ENCODE data around the gene EHBP1.

The EHBP1 gene

DNA sequence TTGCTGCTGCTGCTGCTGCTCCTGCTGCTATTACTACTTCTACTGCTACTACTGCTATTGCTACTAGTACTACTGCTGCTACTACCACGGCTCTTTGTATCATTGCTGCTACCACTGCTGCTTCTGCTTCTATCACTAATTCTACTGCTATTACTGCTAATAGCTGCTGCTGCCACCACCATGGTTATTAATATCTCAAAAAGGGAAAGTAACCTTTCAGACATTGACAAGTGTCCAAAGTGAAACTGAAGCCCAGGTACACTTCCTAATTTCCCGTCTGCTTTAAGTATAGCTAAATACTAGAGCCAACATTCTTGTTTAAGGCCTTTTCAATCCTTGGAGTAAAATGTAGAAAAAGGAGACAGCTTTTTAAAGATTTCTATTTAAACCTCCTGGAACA is 45.4 kb upstream of the EHBP1 start:
- H3K27ac ChIP-seq (ENCODE audit: low read depth, low read length): no peak overlapping the region
- no peaks in the 10 kb centered on the region for H3K79me2 ChIP-seq (ENCODE audit: control insufficient read depth, low read length)
- no peaks in the 10 kb centered on the region for H3K27me3 ChIP-seq (ENCODE audit: control insufficient read depth, low read length)
- H3K4me1 ChIP-seq (ENCODE audit: control insufficient read depth, low read length): peaks cover 5% of the 10 kb centered on the region; the same call in 1 of the 2 replicates
- no peaks in the 10 kb centered on the region for H3K36me3 ChIP-seq (ENCODE audit: control insufficient read depth, low read length)
- H4K20me1 ChIP-seq (ENCODE audit: control insufficient read depth, insufficient read depth, low read depth, low read length): no peaks in the 10 kb centered on the region
- H3K9me3 ChIP-seq (ENCODE audit: control insufficient read depth, insufficient read depth, low read length): no peaks in the 10 kb centered on the region
- no peaks in the 10 kb centered on the region for H3K9me2 ChIP-seq (replicated peaks; ENCODE audit: control insufficient read depth, low read length)
- no peak for TF ChIP-seq EZH2phosphoT487 (IDR thresholded peaks at IDR 0.05; ENCODE audit: borderline replicate concordance, low read length)
- TF ChIP-seq, protein P1, sequence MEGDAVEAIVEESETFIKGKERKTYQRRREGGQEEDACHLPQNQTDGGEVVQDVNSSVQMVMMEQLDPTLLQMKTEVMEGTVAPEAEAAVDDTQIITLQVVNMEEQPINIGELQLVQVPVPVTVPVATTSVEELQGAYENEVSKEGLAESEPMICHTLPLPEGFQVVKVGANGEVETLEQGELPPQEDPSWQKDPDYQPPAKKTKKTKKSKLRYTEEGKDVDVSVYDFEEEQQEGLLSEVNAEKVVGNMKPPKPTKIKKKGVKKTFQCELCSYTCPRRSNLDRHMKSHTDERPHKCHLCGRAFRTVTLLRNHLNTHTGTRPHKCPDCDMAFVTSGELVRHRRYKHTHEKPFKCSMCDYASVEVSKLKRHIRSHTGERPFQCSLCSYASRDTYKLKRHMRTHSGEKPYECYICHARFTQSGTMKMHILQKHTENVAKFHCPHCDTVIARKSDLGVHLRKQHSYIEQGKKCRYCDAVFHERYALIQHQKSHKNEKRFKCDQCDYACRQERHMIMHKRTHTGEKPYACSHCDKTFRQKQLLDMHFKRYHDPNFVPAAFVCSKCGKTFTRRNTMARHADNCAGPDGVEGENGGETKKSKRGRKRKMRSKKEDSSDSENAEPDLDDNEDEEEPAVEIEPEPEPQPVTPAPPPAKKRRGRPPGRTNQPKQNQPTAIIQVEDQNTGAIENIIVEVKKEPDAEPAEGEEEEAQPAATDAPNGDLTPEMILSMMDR (IDR thresholded peaks at IDR 0.05; ENCODE audit: low read depth, low read length, poor library complexity, severe bottlenecking): no peak
- no peaks in the 10 kb centered on the region for H3F3A ChIP-seq (ENCODE audit: control insufficient read depth, insufficient read depth)
- no peak overlapping the region for H3K4me3 ChIP-seq (ENCODE audit: low read length)
- H3K4me2 ChIP-seq (ENCODE audit: low read length): no peak overlapping the region

DNA sequence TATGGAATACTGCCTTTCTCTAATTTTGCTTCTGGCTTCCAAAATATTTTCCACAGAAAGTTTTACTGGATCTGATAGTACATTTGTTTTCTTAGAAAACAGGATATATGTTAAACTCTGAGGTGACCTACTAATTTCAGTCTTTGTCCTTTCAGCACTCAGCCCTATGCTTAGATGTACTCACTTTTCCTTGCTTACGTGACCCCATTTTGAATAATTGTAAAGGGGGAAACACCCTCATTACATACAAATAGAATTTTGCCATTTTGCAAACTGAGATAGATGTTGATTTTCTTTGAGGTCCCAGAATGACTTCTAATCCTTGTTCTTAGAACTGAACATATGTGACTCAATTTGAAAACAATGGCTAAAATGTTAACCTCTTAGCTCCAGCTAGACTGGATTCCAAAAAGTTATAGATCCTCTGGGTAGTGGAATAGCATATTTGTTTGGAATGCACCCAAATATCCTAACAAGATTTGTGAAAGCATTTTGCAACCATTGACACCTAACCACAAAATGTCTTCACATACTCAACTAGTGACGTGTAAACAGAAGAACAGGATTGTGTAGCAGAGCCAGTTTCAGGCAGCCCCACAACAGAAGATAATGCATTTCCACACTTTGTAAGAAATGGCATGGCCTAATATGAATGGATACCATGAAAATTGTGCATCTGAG is 44.8 kb upstream of the EHBP1 start:
- Histone ChIP-seq H3K9me2 (replicated peaks; ENCODE audit: control insufficient read depth, low read length) (no peaks in the 10 kb centered on the region), H3F3A (ENCODE audit: control insufficient read depth, insufficient read depth) (no peaks in the 10 kb centered on the region), H3K79me2 (ENCODE audit: control insufficient read depth, low read length) (no peaks in the 10 kb centered on the region), H3K36me3 (ENCODE audit: control insufficient read depth, low read length) (no peaks in the 10 kb centered on the region), H3K4me3 (ENCODE audit: low read length) (no peak overlapping the region), H3K27me3 (ENCODE audit: control insufficient read depth, low read length) (no peaks in the 10 kb centered on the region), H3K9me3 (ENCODE audit: control insufficient read depth, insufficient read depth, low read length) (no peaks in the 10 kb centered on the region), H4K20me1 (ENCODE audit: control insufficient read depth, insufficient read depth, low read depth, low read length) (no peaks in the 10 kb centered on the region), H3K4me1 (ENCODE audit: control insufficient read depth, low read length) (peaks cover 5% of the 10 kb centered on the region; the same call in 1 of the 2 replicates), H3K4me2 (ENCODE audit: low read length) (no peak overlapping the region), H3K27ac (ENCODE audit: low read depth, low read length) (no peak overlapping the region)
- TF ChIP-seq, protein P1 (IDR thresholded peaks at IDR 0.05; ENCODE audit: low read depth, low read length, poor library complexity, severe bottlenecking): no peak
- no peak for TF ChIP-seq EZH2phosphoT487 (IDR thresholded peaks at IDR 0.05; ENCODE audit: borderline replicate concordance, low read length)

DNA sequence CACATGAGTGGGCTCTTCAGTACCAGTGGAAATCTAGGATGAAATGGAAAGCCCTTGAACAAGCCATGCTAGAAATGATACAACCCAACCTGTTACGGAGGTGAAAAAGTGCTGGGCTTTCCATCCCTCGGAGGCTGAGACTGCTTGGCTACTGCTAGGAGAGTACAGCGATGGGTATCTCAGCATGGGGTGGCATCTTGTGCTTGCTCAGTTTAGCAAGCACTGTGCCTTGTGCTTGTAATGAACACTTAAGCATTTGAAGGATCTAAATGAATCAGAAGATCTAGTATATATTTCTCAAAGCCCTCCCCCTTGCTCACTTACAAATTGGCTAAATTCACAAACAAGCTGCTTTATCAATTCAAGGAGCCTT is 44.3 kb upstream of the EHBP1 start:
- TF ChIP-seq, protein P1 (IDR thresholded peaks at IDR 0.05; ENCODE audit: low read depth, low read length, poor library complexity, severe bottlenecking): no peak
- TF ChIP-seq EZH2phosphoT487 (IDR thresholded peaks at IDR 0.05; ENCODE audit: borderline replicate concordance, low read length): no peak

More for the DNA sequence above, 44.3 kb upstream of the EHBP1 start:
- no peaks in the 10 kb centered on the region for H3K9me2 ChIP-seq (replicated peaks; ENCODE audit: control insufficient read depth, low read length)
- no peaks in the 10 kb centered on the region for H3F3A ChIP-seq (ENCODE audit: control insufficient read depth, insufficient read depth)
- H4K20me1 ChIP-seq (ENCODE audit: control insufficient read depth, insufficient read depth, low read depth, low read length): no peaks in the 10 kb centered on the region
- no peak overlapping the region for H3K4me3 ChIP-seq (ENCODE audit: low read length)
- H3K9me3 ChIP-seq (ENCODE audit: control insufficient read depth, insufficient read depth, low read length): no peaks in the 10 kb centered on the region
- H3K27ac ChIP-seq (ENCODE audit: low read depth, low read length): no peak overlapping the region
- H3K79me2 ChIP-seq (ENCODE audit: control insufficient read depth, low read length): no peaks in the 10 kb centered on the region
- H3K4me2 ChIP-seq (ENCODE audit: low read length): no peak overlapping the region
- no peaks in the 10 kb centered on the region for H3K27me3 ChIP-seq (ENCODE audit: control insufficient read depth, low read length)
- H3K4me1 ChIP-seq (ENCODE audit: control insufficient read depth, low read length): peaks cover 5% of the 10 kb centered on the region; the same call in 1 of the 2 replicates
- H3K36me3 ChIP-seq (ENCODE audit: control insufficient read depth, low read length): no peaks in the 10 kb centered on the region
